GM19238 (cell line): ENCODE measurements around the gene SIN3A.
"Not testable (repeated sequence)": the region's sequence is repeated elsewhere in the genome, so short reads cannot be mapped to it uniquely, and the experiment has no call there.

Experiments
- DNase-seq: peaks from one replicate; pipeline ENCODE4 v3.0.0; 2011; ENCODE audit warnings: low spot score; ENCODE audit not compliant: insufficient read length

Gene SIN3A

DNA sequence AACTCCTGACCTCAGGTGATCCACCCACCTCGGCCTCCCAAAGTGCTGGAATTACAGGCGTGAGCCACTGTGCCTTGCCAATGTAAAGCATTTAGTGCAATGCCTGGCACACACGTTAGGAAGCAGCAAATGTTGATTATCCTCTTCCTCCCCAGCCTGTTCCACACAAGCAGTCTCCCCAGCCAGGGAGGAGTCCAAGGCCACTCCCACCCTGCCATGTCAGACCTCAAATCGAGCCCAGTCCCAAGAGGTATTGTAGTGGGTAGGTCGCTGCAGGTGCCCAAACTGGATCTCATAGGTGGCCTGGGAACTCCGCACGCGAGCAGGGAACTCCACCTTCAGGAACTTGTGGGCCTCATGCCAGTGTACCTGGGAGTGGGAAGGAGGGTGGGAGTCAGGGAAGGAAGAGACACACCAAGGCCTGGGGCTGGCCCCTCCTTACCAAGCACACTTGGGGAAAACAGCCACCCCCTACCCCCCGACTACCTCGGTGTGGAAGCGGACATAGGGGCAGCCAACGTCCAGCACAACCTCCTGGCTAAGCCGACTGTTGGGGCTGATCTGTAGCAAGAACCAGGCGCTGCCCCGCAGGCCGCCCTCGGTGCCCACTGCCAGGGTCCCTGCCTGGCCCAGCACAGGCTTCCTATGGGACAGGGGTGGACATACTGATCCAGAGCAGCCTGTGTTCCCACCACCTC is 93.4 kb downstream of the SIN3A start:
- DNase-seq, result no peak

- DNase-seq, result no peak
These were observed 95.0 kb downstream of the SIN3A start for GRCh38 chr15:75356517-75356916.

- DNase-seq, result no peak
These were observed 95.5 kb downstream of the SIN3A start for GRCh38 chr15:75356006-75356405.

- DNase-seq, result no peak
These were observed 96.1 kb downstream of the SIN3A start for GRCh38 chr15:75355369-75355768.

DNA sequence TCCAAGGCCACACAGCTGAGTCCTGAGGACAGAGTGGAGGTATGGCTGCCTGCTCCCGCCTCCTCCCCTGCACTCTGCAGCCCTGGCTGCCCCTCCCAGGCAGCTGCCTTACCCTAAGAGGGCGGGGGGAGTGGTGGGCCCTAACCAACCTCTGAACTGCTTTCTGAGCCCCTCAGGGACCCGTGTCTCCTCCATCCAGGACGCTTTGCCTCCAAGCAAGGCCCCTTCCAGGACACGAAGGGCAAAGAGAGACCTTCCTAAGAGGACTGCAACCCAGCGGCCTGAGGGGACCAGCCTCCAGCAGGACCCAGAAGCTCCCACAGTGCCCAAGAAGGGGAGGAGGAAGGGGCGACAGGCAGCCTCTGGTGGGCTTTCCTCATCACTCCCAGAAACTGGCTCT is 97.0 kb downstream of the SIN3A start:
- no peak for DNase-seq

GRCh38 chr15:75353604-75354003 is 97.9 kb downstream of the SIN3A start:
- no peak for DNase-seq

GRCh38 chr15:75352186-75353080 is 99.1 kb downstream of the SIN3A start:
- no peak for DNase-seq

- DNase-seq, result no peak
These were observed 100.7 kb downstream of the SIN3A start for GRCh38 chr15:75350601-75351361.

DNA sequence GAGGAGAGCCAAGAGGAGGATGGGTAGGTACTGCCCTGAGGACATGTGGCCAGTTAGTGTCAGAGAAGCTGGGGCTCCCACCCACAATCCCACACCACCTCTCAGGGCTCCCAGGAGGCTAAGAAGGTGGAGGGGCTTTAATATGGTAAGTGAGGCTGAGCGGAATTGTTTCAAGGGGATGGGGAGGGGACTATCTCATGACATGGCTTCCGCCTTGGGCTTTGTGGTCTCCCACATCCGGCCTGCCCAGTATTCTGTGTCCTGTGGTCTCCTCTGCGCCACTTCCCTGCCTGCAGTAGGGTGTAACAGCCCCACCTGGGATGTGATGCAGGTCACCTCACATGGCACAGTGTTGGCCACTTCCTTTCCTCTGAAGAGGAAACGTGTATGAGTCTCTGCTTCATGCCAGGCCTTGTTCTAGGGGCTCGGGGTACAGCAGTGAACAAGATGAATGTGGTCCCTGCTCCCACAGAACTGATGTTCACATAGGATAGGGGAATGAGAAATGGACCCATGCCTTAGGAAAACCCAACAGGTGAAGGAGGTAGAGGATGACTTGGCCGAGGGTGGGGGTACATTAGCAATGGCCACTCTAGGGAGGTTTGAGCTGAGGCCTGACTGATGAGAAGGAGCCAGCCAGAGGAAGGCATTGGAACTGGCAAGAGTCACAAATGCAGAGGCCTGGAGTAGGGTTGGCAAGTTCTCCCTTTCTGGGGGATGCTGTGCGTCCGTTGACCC is 101.5 kb downstream of the SIN3A start:
- DNase-seq, result peak; percentile 73

- DNase-seq, result not testable (repeated sequence)
These were observed 102.2 kb downstream of the SIN3A start for GRCh38 chr15:75349351-75349669.

DNA sequence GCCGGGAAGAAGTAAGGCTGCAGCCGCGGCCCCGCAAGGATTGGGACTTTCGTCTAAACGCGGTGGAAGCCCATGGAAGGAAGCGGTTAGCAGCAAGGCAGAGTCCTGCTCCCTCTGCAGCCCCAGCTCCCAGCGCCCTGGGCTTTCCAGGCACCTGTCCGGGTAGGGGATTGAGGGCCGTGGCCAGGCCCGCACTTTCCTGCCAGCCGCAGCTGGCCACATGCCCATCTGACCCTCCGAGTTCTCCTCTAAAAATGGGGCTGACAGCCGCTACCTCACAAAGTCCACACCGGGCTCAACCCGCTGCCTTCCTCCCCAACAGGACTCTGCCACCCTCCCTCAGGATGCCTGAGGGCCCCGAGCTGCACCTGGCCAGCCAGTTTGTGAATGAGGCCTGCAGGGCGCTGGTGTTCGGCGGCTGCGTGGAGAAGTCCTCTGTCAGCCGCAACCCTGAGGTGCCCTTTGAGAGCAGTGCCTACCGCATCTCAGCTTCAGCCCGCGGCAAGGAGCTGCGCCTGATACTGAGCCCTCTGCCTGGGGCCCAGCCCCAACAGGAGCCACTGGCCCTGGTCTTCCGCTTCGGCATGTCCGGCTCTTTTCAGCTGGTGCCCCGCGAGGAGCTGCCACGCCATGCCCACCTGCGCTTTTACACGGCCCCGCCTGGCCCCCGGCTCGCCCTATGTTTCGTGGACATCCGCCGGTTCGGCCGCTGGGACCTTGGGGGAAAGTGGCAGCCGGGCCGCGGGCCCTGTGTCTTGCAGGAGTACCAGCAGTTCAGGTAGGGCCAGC is 102.7 kb downstream of the SIN3A start:
- no peak for DNase-seq

DNA sequence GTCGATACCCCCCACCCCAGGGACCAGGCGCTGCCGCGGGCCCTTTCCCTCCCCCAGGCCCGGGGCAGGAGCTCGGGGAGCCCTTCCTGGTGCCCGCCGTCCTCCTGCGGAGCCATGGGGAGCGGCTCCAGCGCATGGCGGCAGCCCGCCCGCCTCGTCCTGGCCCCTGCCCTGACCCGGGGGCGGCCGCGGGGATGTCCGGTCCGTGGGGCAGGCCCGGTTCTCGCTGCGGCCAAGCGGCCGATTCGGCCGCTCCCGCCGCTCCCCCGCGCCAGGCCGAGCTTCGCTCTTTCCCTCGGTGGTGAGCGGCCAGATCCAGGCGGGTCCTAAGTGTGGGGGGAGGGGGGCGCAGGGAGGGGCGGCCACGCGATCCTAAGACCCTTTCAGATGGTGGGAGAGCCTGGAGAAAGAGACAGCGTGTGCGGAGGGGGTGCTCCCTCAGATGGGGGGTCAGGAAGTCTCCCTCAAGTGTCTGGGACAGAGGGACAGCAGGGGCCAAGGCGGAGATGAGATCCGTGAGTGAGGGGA is 103.4 kb downstream of the SIN3A start:
- DNase-seq, result no peak

DNA sequence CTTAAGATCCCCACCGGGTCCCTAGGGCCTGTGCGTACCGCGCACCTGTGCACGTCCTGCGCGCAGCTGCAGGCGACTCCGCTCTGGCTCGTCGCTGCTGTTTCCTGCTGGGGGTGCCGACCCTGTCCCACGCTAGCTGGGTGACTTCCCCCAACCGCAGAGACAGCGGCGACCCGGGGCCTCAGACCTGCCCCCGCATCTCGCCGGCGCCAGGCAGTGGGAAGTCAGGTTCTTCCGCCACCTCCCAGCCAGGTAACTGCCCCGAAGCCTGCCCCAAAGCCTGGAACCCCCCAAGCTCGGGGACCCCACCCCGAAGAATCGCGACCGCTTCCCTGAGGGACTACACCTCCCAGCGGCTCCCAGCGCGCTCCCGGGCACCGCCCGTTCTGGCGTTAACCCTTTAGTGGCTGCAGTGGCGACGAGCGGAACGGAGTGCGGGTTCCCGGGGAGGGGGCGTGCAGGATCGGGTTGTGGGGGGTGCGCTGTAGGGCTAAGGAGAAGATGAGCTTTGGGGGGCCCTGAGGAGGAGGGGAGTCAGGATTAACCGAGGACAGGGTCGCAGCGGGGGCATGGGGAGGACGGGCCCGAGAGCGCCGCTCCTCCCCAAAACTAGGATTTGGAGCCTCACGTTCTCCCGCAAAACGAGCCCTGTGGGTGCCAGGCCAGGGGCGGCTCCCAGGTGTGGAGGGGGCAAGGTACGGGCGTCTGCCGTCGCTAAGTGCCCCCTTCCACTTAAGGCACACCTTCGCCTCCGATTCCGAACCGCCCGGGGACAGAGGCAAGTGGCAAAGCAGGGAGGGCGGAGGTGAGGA is 104.1 kb downstream of the SIN3A start:
- peak; percentile 72 for DNase-seq

DNA sequence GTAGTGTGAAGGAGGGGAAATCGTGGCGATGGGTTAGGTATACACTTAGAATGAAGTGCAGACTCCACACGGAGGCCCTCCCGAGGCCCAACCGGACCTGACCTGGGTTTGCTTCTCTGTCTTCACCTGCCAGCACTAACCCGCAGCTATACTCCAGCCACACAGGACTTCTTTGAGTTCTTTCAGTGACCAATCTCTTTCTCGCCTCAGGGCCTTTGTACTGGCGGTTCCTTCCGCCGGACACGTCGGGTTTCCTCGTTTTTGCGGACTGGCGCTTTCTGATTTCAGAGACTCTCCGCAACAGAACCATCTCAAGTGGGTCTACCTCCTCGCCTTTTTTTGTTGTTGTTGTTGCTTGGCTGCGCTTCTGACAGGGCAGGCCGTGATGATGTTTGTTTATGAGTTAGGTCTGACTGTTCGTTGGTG is 104.7 kb downstream of the SIN3A start, which contains the start of gene NEIL1:
Gene NEIL1 (plus strand): TSS at position 244 of the 426 bp plus-strand sequence. CDS start 1,867 bp downstream, outside the sequence.
- no peak for DNase-seq

- DNase-seq, result not testable (repeated sequence)
These were observed 107.5 kb downstream of the SIN3A start for GRCh38 chr15:75343953-75344352.

- no peak for DNase-seq
These were observed 109.3 kb downstream of the SIN3A start for GRCh38 chr15:75342221-75342620.

DNA sequence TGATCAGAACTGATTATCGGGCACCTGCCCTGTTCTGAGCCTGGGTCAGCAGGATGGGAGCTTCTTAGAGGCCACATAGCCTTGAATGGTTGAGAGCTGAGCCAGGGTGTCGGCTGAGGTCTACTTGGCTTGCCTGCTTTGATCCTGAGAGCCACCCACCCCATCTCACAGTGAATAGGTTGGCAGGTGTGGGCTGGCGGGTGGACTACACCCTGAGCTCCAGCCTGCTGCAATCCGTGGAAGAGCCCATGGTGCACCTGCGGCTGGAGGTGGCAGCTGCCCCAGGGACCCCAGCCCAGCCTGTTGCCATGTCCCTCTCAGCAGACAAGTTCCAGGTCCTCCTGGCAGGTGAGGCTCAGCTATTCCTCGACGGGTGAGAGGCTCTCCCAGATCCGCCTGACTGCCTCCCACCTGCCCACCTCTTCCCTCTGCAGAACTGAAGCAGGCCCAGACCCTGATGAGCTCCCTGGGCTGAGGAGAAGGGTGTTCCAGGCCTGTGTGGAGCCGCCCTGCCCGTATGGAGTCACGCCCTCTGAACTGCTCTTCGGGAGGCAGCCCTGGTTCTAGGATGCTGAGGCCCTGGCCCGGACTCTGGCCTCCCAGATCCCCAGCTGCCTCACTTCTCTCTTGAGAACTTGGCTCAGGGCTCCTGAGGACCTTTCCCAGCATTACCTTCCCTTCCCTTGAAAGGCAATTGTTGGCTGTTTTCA is 111.8 kb downstream of the SIN3A start:
- no peak for DNase-seq

DNA sequence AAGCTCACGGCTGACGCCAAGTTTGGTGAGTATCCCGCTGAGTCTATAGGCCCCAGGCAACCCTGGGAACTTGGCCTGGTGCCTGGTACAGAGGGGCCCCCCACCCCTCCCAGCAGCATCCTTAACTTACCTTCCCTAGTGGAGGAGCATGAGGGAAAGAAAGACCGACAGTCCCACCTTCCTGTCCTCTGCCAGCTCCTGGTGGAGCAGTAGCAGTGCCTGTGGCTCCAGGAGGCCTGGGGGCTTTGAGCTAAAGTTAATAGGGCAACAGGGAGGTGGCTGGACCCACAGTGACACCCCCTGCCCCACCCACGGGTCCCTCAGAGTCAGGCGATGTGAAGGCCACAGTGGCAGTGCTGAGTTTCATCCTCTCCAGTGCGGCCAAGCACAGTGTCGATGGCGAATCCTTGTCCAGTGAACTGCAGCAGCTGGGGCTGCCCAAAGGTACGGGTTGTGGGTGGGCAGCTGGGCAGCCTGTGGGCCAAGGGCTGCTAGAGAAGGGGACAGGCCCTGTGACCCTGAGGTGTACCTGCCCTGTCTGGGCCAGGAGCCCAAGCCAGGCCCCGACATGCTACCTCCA is 112.7 kb downstream of the SIN3A start:
- no peak for DNase-seq
